SHP77 (cell line): ENCODE data around the gene SLIT1.

Experiments used
- DNase-seq, 2 experiments: peaks; one replicate each; lab custom pipeline; 2025; lab: John Stamatoyannopoulos, UW

SLIT1 gene

DNA sequence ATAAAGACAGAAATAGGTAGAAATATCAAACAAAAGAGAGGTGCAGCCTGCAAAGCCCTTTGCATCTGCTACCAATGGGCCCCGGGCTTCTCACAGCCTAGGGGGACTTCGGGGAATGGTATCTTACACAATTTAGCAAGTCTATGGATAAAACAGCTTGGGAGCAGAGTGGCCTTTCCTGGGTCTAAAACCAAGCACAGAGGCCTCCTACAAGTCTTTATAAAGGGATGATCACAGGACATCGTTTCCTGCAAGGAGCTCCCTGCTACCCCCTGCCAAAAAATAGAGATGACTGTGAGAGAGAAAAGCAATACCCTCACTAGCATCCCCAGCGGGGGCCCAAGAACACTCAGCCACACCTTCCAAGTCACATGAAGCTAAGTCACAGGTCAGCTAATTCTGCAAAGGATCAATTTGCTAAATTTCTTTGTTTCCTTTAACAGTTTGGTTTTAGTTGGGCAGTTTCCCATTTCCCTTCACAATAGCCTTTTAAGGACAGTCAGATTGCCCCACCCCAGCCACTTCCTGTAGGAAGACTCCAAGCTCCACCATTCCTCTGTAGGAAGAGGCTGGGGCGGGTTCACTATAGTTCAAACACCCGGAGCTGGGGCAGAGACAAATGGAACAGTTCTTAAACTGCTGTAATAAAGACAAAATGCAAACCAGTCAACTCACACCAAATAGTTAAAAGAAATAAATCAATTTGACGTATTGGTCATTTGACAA, 105.5 kb downstream of the SLIT1 start:
- DNase-seq: no peak

DNA sequence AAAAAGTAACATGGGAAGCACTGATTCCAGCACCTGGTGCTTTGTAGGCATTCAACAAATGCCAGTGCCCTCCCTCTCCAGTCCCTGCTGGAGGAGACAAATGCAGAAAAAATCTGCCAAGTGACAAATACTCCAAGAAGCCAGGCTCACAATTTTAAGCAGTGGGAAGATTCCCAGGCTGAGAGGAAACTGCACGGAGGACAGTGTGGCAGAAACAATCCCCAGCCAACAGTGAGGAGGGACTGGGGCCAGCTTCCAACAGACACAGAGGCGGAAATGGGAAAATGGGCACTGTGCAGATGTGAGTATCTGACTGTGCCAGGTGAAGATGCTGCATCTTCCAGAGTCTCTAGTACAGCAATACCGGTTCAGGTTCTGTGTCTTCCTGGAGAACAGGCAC, 106.3 kb downstream of the SLIT1 start:
- no peak for DNase-seq

DNA sequence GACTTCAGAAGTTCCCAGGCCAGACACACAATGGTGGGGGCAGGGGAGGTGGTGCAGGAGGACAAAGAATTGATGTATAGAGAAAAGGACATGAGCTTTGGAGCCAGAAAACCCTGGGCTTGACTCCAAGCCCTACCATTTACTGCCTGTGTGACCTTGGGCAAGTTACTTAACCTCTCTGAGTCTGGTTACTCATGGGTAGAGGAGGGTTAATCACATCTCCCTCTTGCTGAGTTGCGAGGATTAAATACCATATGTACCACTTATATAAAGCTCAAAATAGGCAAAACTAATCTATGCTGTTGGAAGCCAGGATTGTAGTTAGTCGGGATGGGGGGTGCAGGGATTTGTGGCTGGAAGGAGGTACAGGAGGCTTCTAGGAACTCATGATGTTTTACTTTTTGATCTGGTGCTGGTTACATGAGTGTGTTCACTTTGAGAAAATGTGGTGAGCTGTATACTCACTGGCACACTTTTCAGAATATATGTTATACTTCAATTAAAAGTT, 106.8 kb downstream of the SLIT1 start:
- DNase-seq: no peak

DNA sequence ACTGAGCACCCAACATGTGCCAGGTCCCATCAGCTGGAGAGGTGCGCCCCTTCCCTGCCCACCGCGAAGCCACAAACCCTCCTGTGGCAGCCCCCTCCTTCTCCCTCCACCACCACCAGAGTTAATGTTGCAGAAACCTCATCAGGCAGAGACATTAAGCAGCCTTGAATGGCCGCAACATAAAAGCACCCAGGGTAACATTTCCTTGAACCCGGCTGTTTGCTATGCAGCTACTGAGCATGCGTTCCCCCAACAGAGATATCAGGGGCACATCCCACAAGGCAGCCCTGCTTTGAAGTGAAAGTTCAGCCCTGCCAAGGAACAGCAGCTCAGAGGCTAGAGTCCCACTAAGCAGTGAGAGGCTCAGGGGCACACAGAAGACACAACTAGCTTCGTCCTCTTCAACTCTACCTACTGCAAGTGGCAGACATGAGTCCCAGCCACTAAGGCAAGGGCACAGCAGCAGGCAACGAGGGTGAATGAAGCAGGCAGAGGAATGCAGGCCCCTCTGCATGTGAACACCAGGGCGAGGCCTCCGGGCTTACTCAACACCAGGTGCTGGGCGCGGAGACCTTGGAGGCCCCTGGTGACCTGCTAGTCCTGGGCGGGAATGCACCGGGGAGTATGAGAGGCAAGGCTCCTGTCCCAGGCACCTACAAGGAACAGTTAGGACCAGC, 107.4 kb downstream of the SLIT1 start:
- DNase-seq: no peak

DNA sequence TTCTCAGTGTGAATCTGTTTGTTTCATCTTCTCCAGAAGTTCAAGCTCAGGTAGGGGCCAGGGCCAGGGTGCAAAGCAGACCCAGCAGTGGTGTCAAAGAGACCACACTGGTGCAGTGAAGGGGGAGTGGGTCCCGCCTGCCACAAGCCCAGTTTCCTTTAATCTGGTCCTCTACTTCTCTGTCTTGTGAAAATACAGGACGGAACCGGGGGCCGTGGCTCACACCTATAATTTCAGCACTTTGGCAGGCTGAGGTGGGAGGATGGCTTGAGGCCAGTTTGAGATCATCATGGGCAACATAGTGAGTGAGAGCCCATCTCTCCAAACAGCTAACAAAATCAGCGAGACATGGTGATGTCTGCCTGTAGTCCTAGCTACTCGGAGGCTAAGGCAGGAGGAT, 109.0 kb downstream of the SLIT1 start:
- no peak for DNase-seq

DNA sequence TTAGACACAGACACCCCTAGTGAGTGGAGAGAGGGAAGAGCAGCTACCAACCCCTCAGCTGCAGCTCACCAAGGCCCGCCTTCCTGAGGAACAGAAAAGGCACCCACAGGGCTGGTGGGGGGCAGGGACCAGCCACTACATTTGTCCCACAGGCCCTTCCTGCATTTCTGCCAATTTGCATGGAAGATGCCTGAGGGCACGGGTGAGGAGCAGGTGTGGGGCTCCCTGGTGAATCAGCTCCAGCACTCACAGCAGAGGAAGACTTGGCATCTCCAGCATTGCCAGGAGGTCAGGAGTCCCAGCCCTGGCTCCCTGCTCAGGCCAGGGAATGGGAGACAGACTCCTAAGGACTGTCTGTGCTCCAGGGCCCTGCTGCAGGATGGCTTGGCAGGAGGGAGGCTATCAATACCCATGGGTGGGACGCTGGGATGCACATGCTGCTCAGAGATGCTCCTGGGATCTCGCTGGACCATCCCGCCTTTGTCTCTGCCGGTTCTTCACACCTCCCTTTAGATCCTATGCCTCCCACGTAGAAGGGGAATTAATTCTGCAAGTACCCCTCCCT, 109.7 kb downstream of the SLIT1 start:
- no peak for DNase-seq

DNA sequence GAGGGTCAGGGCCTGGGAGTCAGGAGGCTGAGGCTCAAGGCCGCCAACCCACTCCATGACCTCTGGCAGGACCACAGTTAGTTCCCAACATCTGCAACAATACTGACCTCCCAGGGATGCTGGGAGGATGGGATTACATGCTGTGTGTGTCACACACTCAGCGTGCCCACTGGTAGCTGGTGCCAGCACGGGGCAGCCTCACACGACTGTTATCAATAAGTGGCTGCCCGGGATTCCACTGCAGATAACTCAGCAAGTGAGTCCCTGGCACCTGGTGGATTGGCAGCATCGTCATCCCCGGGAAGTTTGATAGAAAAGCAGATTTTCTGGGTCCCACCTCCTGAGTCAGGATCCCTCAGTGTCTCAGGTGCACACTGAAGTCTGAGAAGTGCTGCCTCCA, 110.3 kb downstream of the SLIT1 start:
- no peak for DNase-seq

DNA sequence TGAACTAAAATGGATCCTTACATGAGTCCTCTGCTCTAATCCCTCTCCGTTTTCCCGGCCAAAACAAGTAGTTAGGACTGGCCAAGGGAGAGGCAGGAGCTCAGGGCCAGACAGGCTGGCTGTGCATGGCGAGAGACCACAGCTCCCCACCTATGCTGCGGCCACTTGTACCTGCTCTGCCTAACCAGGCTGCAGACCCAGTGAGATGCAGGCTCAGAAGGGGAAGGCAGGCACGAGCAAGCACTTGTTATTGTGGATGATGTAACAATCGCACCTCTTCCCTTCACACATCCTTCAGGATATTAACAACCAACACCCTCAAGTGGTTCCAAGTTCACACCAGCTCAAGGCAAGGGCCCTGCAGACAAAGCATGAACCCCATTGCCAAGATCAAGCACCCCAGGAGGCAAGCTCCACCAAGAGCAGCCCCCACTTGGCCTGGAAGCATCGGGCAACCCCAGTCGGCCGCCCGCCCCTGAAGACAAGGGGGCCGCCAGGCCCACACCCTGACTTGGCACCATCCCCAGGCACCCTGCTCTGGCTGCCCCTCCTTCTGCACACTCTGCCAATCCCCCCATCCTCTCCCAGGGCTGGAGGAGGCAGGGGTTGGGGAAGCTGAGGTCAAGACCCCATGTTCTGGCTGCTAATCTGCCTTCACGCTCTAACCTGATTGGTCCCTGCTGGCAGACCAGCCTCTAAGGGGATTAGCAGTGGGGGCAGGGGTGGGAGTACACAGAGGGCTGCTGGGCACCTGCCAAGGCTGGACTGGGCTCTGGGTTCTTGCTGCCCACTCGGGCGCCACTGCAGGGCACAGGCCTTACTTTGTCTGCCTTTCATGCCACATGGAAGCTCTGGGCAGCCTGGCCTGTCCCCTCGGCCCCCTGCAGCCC, 111.3 kb downstream of the SLIT1 start:
- DNase-seq: no peak

DNA sequence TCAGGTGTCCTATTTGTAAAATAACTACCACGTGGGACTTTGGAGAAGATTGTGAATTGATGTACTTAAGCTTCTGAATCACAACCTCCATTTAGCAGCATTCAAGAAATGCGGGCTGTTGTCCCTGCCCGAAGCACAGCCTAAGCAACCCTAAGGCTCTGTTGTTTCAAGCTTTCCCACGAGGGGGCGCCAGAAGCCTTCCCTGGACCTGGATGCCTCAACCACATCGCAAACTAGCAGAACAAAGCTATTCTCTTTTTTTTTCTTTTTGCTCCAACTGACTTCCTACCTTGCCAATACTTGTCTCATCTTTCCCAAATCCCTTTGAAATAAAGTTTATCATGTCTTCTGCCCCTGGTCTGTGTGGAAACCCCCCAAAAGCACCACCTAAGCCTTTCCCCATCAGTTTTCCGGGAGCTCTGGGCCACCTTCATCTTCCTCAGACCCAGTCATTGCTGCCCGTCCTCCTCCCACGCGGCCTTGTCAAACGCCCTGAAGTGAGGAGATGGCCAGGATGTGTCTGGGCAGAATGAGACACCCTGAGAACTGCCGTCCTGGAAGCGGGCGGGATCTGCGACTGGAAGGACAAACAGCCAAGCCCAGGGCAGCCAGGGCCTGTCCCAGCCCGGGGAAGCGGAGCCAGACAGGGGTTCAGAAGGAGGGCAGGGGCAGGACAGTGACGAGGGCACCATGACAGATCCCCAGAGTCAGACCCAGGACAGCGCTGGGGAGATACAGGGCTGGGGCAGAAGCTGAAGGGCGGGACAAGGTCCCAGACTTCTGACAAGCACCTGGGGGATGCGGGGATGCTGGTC, 112.7 kb downstream of the SLIT1 start:
- peak; percentile 29 to 45 for DNase-seq

DNA sequence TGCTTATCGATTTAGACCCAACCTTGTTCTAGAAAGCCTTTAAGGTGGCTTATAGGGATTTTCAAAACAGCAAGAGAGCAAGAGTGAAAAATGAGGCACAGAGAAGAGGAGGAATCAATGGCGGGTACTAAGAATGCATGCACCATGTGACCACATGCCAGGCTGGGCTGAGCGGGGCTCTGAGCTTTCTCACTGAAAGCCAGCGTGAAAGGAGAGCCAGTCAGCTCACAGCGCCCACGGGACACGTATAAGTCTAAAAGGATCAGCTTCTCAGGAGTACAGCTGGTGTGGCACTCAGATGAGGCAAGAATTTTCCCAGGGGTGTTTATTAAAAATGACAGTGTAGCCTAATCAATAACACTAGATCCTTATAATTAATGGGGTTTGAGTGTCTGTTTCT, 114.3 kb downstream of the SLIT1 start:
- DNase-seq: no peak

DNA sequence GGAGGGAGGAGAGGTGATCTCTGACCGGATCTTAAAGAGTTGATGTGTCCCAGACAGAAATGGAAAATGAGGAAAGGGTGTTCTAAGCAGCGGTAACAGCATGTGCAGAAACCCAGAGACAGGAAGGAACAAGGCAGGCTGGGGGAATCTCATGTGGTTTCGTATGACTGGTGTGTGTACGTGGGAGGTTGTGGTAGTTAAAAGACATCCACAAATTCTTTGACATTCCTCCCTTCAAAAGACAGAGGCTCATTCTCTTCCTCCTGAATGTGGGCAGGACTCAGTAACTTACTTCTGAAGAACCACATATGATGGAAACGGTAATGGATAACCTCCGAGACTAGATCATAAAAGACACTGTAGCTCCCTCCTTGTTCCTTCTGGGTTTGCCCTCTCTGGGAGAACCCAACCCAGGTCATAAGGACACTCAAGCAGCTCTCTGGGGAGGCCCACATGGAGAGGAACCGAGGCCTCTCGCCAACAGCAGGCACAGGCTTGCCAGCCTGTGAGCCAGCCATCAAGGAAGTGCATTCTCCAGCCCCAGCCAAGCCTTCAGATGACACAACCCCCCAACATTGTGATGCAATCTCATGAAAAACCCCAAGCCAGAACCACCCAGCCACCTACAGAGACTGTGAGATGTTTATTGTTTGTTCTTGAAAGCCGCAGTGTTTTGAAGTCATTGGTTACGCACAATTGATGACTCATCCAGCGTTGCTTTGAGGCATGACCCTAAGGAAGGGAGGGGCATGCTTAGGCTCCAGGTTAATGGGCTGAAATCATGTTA, 116.0 kb downstream of the SLIT1 start:
- no peak for DNase-seq

DNA sequence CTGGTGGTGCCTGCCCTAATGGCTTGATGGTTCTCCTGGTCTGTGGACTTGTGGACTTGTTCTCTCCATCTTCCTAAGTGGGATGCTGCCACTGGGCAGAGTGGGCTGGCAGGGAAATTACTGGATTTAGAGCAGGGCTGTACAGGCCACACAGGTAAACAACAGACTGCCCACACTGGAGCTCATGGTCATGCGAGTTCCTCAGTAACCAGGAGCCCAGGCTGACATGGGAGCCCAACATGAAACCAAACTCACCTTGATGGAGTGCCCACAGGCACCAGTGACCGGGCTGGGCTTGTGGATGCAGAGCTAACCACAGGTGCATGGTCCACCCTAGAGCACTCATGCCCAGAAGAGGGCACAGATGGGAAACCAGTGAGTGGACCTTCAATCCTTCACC, 116.7 kb downstream of the SLIT1 start:
- DNase-seq: no peak

DNA sequence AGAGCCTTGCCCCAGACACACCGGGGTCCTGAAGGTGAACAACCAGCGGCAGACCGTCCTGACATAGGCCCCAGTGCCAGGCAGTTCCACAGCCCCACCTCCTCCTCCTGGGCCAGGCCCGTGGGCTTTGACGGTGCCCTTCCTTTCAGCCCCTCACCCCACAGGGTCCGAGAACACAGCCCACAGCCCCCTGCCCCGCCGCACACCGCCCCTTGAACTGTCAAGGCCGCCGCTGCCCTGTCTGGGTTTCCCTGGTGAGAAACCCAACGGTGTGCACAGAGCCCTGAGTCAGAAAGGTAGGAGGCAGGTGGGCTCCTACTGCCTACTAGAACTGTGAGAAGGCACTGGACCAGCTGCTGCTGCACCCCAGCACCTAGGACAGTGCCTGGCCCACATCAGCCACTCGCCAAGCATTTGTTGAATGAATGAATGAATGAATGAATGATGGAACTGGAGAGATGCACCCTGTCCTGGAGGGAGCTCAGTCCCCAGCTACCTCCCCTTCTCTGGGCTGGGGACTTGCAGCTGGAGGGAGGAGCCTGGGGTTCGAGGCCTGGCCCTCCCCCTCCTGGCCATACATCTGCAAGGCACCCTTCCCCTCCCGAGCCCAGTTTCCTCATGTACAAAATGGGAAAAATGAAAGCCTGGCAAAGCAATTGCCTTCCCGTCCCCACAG, 117.9 kb downstream of the SLIT1 start:
- peak in 1 of 2 experiments; percentile 4 for DNase-seq

DNA sequence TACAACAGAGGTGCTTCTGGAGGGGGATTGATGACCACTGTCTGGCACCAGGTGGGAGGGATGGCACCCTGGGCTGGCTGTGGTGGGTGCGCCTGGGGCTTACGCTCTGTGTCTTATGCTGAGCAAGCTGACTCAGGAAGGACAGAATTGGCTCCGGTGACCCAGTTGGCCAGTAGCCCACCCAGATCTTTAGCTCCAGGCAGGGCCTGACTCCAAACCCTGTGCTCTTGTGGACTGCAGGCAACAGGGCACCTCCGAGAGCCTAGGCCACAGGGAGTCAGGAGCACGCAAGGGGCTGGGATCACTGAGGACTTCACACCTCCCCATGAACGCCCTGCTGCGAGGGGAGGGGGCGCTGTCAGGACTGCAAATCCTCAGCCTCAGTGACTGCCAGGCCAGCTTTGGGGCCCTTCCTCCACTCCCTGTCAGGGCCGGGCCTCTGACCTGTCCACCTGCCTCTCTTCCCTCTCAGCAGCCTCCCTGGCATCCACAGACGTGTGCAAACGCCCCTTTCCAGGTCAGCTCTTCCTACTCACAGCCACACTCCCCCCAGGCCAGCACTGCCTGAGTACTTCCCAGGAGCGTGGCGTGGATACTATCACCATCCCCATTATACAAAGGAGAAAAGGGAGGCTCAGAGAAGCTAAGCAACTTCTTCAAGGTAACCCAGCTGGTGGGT, 118.7 kb downstream of the SLIT1 start:
- no peak for DNase-seq

DNA sequence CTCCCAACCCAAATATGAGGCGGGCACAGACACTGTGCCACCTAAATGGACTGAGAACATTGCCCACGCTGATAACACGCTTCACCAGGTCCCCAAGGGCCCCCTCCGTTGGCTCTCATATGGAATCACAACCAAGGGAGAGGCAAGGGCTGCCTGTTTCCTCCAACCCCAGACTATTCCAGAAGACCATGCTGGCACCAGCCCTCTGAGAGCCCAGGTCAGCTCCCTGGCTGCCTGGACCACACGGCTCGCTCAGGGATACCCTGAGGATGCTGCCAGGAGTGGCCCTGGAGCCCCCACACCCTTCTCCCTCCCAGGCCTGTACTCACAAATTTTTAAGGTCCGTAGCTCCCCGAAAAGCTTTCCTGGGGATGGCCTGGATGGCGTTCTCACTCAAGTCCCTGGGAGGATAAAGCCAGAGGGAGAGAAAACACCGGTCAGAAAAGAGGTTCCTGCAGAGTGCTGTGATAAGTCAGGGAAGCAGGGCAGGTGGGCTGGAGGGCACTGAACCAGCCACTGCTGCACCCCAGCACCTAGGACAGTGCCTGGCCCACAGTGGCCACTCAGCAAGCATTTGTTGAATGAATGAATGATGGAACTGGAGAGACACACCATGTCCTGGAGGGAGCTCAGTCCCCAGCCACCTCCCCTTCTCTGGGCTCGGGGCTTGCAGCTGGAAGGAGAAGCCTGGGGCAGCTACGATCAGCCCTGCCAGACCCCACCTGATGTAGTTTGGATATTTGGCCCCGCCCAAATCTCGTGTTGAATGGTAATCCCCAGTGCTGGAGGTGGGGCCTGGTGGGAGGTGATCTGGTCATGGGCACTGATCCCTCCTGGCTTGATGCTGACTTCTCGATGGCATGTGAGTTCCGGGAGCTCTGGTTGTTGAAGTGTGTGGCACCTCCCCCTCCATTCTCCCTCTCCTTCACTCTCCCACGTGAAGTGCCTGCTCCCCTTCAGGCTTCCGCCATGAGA, 119.8 kb downstream of the SLIT1 start:
- DNase-seq: no peak

DNA sequence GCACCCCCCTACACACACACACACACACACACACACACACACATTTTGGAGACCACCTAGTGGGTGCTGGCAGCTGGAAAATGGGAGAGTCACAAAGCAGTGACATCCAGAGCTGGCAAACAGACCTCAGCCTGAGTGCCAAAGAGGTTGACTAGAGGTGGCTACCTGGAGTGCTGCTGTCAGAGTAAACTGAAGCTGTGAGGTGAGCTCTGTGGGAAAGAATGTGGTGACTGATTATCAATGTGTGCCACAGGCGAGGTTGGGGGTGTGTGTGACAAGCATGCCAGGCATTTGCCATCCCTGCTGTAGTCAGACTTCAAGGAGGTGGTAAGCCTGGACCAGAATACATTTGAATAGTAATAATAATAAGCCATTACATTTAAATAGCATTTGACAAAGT, 120.6 kb downstream of the SLIT1 start:
- no peak for DNase-seq

DNA sequence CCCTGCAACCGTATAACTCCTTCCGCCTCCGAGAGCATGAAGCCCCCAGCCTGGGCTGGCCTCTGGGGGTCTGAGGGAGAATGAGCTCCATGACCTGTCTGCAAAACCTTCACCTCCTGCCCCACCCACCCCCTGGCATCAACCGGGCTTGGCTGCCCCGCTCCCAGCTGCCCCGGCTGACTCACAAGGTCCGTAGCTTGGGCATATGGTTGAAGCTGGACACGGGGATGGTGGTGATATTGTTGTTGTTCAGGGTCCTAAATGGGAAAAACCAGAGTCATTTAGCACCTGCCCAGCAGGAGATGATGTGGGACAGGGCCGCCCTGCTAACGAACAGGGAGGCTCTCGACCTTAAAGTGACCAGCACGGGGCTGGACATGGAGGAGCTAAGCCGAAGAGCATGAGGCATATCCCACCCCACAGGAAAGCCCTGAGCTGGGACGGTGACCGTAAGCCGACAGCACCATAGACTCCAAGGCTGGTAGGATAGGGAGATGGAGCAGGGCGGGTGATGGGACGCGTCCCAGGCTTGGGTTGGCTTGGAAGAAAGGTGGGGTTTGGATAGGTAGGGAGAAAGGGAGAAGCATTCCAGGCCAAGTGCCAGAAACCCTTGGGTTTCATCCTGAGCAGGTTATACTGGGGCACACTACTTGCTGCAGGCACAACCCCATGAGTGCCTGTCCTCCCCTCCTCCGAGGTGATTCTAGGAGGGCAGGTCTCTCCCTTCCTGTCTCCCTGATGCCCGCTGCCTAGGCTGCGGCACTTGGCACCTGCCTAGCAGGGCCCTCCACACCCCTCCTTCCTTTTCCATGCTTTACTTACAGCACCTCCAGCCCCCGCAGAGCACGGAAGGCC, 121.5 kb downstream of the SLIT1 start:
- DNase-seq: no peak
